Stomach (tissue), 4 donors: ENCODE data around the gene MAGI1.

Experiments used
- CTCF ChIP-seq, 7 experiments: fragments of 450-650 bp in 4 of 7; fragments of 200-600 bp in 3 of 7; sonication (generic) in 3 of 7; IDR thresholded peaks; one replicate each; pipeline ENCODE4 v1.5.1; 2016 to 2019; ENCODE audit warnings: antibody characterized with exemption in 7 of 7, control low read depth in 2 of 7, mild to moderate bottlenecking in 1 of 7
- EP300 ChIP-seq: sonication (generic); formaldehyde crosslinking; IDR thresholded peaks from one replicate; pipeline ENCODE4 v1.6.1; 2017; ENCODE audit warnings: antibody characterized with exemption
- POLR2A ChIP-seq, 4 donors: fragments of 450-650 bp; IDR thresholded peaks; one replicate each; pipeline ENCODE4 v1.6.1; 2016; ENCODE audit warnings: antibody characterized with exemption in 4 of 4, control low read depth in 2 of 4, mild to moderate bottlenecking in 1 of 4, moderate library complexity in 1 of 4
- POLR2AphosphoS5 ChIP-seq, 3 donors: sonication (generic); formaldehyde crosslinking; IDR thresholded peaks; one replicate each; pipeline ENCODE4 v1.6.1; 2016; ENCODE audit warnings: antibody characterized with exemption in 3 of 3

GRCh38 chr3:65449841-65450428, 588.8 kb downstream of the MAGI1 start:
- TF ChIP-seq CTCF (IDR thresholded peaks at IDR 0.05) (no peak), POLR2A (IDR thresholded peaks at IDR 0.05) (no peak), POLR2AphosphoS5 (IDR thresholded peaks at IDR 0.05) (no peak), EP300 (no peak)
